ENCODE results near the gene SLC26A9.

SLC26A9 gene

DNA sequence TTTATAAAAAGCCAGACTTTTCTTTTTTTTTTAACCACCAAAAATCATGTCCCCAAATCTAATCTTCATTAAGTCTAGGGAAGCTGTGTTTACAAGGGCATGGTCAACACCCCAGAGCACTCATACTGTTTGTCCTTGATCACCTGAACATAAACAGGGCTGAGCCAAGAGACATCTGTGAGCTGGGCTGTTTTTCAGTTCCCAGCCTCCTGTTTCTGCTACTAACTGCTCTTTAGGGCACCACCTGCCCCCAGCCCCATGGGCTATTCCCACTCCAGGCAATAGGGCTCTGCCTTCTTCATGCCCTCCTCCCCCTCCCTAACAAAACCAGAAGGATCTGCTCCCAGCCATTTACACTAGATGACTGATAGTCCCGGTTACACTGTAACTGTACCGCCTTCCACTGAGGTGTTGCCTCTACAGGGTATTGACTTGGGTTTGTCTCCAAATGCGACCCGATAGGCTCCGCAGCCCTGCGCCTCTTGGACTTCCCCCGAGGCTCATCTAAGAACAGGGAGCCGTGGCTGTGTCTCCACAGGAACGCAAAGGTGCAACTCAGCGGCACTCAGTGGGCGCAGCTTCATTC lies 11.7 kb upstream of the SLC26A9 start:
- in situ Hi-C loops (cut with HindIII; ENCODE audit: low pct_ligation_motif_present, low pct_unique_long_range_greater_than_20kb, low sequenced_read_pairs): no loop called here

DNA sequence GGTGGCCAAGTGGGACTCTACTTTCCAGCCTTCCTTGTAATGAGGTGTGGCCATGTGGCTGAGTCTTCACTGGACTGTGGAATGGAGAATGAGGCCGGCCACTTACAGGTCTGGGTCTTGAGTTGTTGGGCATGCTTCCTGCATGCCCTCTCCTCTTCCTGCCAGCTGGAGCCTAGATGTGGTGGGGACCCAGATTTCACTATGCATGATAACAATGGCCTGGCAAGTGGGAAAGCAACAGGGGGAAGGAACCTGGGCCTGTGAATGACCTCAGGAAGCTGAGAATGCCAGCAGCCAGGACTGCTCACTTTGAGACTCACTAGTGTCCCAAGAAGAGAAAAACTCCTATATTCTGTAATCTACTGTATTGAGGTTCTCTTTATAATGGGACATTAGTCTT lies 8.5 kb upstream of the SLC26A9 start:
- in situ Hi-C loops (cut with HindIII; ENCODE audit: low pct_ligation_motif_present, low pct_unique_long_range_greater_than_20kb, low sequenced_read_pairs): no loop called here
- DNase-seq: no peak

More for the DNA sequence above, 11.7 kb upstream of the SLC26A9 start:
- DNase-seq: no peak

- DNase-seq: peak; percentile 17
- in situ Hi-C loops (cut with HindIII; ENCODE audit: low pct_ligation_motif_present, low pct_unique_long_range_greater_than_20kb, low sequenced_read_pairs): no loop called here
Measured at GRCh38 chr1:205950826-205951549, 7.7 kb upstream of the SLC26A9 start.

DNA sequence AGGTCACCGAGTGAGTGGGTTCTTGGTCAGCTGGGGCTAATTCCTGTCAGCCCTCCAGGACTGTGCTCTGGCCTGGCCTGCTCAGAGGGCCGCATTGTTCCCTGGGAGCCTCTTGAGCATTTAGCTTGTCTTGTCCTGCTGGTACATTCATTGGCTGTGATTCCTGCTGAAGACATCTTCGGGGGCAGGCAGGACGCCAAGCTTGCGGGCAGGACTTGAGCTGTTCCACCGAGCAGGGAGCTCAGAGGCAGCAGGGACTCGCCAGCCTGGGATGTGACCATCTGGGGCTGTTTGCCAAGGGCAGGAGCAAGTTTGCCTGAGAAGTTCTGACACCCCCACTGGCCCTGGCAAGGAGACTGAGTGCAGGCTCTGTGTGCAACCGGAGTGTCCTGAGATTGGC lies 7.0 kb upstream of the SLC26A9 start:
- in situ Hi-C loops (cut with HindIII; ENCODE audit: low pct_ligation_motif_present, low pct_unique_long_range_greater_than_20kb, low sequenced_read_pairs): no loop called here
- no peak for DNase-seq

GRCh38 chr1:205949753-205950152 lies 6.5 kb upstream of the SLC26A9 start:
- no peak for DNase-seq
- in situ Hi-C loops (cut with HindIII; ENCODE audit: low pct_ligation_motif_present, low pct_unique_long_range_greater_than_20kb, low sequenced_read_pairs): no loop called here

DNA sequence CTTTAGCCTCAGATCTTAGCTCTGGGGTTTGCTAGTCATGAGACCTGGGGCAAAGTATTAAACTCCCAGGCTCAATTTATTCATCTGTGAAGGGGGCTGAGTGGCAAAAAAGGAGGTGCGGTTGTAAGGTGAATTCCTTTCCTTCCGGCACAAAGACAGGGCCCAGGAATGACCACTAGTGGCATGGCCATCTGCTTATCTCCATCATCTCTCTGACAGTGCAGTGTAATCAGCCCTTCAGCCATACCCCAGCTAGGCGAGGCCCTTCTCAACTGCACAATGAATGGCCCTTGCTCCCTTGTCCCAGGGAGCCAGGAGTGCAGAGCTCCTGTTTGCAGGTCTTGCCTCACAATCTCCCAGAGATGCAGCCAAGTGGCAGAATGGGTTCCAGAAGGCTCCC lies 5.6 kb upstream of the SLC26A9 start:
- in situ Hi-C loops (cut with HindIII; ENCODE audit: low pct_ligation_motif_present, low pct_unique_long_range_greater_than_20kb, low sequenced_read_pairs): no loop called here
- DNase-seq: no peak

GRCh38 chr1:205948039-205948438 lies 4.8 kb upstream of the SLC26A9 start:
- in situ Hi-C loops (cut with HindIII; ENCODE audit: low pct_ligation_motif_present, low pct_unique_long_range_greater_than_20kb, low sequenced_read_pairs): no loop called here
- DNase-seq: no peak

- DNase-seq: no peak
- in situ Hi-C loops (cut with HindIII; ENCODE audit: low pct_ligation_motif_present, low pct_unique_long_range_greater_than_20kb, low sequenced_read_pairs): no loop called here
Measured at GRCh38 chr1:205947024-205947423, 3.8 kb upstream of the SLC26A9 start.

DNA sequence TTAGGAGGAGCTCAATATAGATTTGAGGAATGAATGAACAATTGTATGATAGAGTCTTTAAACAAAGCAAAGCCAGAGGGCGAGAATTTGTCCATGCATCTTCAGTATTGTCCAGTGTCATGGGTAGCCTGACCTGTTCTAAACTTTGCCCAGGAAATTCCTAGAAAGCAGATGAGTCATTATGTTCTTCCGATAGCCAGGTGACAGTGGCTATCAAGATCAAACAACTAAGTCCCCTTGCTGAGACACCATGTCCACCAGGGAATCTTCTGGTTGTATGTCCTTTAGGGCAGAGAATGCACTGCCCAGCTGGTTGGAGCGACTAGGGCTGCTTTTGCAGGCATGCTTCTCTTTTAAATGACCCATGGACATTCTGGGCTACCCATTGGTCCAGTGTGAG lies 1.8 kb upstream of the SLC26A9 start:
- DNase-seq: no peak
- in situ Hi-C loops (cut with HindIII; ENCODE audit: low pct_ligation_motif_present, low pct_unique_long_range_greater_than_20kb, low sequenced_read_pairs): no loop called here

- in situ Hi-C loops (cut with HindIII; ENCODE audit: low pct_ligation_motif_present, low pct_unique_long_range_greater_than_20kb, low sequenced_read_pairs): no loop called here
- no peak for DNase-seq
Measured at GRCh38 chr1:205944525-205944924, 1.3 kb upstream of the SLC26A9 start.

DNA sequence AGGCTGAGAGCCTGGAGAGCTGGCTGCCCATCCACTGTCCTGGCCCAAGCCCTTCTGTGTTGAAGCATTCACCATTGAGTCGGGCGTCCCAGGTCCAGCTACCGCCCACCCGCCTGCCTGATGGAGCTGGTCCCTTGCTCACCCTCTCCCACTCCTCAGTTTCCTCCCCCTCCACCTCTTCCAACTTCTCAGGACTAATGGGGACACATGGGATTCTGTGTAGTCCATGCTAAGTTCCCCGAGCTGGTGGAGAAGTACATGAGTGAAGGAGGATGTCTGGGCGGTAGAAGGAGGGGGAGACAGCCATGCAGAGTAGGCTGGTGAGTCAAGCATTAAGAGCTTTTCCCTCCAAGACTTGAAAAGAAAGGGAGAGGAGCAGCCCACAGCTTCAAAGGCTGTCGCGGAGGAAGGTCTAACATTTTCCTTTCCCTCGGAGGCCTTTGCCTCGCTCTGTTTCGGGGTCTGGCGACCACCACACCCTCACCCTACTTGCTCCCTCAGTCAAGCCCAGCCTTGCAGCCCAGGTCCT lies 561 bp downstream of the SLC26A9 start:
- in situ Hi-C loops (cut with HindIII; ENCODE audit: low pct_ligation_motif_present, low pct_unique_long_range_greater_than_20kb, low sequenced_read_pairs): no loop called here
- DNase-seq: no peak

DNA sequence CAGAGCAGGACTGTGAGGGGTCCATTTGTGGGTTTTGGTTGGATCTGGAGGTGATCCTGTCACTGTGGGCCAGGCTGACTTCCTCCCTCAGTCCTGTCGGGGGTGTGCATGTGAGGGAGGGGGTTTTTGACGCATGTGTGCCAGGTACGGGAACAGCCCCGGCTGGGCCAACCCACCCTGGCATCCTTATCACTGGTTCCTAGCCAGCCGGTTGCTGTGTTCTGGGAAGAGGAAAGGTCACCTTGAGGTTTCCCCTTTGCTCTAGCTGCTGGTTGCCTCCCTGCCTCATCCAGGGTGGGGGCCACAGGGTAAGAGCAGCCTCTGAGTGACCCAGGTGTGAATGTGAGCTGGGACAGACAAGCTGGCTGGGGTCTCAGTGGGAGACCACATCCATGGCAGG lies 2.5 kb downstream of the SLC26A9 start:
- in situ Hi-C loops (cut with HindIII; ENCODE audit: low pct_ligation_motif_present, low pct_unique_long_range_greater_than_20kb, low sequenced_read_pairs): no loop called here
- no peak for DNase-seq

GRCh38 chr1:205939690-205940330 lies 3.4 kb downstream of the SLC26A9 start:
- in situ Hi-C loops (cut with HindIII; ENCODE audit: low pct_ligation_motif_present, low pct_unique_long_range_greater_than_20kb, low sequenced_read_pairs): no loop called here
- DNase-seq: no peak

DNA sequence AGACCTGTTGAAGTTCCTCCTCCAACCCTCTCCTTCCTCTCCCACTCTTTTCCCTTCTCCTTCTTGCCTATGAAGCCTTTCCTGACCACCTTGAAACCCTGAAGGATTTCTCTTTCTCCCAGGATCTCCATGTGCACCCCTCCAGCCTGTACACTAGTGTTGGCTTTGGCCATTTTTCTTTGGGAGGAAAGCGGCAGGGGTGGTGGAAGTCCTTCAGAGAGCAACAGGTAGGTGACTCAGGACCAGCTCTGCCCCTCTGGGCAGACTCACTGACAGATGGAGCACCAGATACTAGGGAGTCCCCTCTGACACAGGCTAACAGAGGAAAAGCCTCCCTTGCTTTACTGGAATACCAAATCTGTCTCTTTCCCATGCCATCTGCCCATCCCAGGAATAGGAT lies 4.6 kb downstream of the SLC26A9 start:
- DNase-seq: no peak
- in situ Hi-C loops (cut with HindIII; ENCODE audit: low pct_ligation_motif_present, low pct_unique_long_range_greater_than_20kb, low sequenced_read_pairs): no loop called here

- DNase-seq: peak; percentile 75
- in situ Hi-C loops (cut with HindIII; ENCODE audit: low pct_ligation_motif_present, low pct_unique_long_range_greater_than_20kb, low sequenced_read_pairs): no loop called here
Measured at GRCh38 chr1:205936846-205937586, 6.2 kb downstream of the SLC26A9 start.

DNA sequence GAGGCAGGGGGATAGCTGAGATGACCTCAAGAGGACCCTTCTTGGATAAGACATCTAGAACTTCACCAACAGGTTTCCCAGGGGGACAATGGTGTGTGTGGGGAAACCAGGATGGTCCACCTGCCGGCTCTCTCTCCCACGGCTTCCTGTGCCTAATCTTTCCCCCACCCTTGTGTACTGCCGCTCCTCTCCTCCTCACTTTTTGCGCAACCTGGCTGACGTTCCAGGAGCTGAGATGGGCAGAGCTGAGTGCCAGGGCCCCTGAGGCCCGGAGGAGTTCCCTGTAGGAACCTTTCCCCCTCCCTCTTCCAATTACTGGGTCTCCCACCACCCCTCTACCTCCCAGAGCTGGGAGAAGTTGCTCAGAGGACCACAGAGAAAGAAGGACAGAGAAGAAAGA lies 6.9 kb downstream of the SLC26A9 start:
- no peak for DNase-seq
- in situ Hi-C loops (cut with HindIII; ENCODE audit: low pct_ligation_motif_present, low pct_unique_long_range_greater_than_20kb, low sequenced_read_pairs): no loop called here

DNA sequence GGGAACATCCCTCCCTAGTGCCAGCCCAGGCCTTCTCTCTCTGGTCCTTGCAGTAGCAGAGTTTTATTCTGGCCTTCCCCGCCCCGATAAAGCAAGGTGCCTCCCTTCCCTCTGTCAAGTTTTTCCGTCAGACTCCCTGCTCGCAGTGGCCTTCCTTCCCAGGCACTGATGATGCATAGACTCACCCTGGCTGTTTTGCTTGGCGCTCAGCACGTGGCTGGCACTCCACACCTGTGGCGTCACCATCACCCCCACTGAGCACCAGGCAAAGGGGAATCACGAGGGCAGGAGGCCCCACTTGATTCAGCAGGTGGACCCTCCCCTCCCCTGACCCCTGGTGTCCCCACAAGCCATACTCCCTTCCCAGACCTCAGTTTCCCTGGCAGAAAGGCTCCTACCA lies 7.4 kb downstream of the SLC26A9 start:
- no peak for DNase-seq
- in situ Hi-C loops (cut with HindIII; ENCODE audit: low pct_ligation_motif_present, low pct_unique_long_range_greater_than_20kb, low sequenced_read_pairs): no loop called here

DNA sequence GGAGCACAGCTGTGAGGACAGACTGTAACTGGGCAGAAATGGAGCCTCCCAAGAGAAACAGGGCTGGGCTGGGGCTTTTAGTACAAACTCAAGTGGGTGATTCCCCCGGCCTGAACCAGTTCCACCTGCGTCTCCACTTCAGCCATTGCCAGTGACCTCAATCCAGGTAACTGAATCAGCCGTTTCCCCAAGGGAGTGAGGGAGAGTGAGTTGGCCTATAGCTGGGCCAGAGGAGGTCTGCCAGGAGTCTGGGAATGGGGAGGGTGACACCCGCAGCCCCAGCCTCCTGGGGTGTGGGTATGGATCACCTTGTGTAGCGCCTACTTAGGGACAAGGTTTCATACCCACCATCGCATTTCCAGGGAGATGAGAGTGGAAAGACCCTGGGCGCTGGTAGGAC lies 8.5 kb downstream of the SLC26A9 start:
- DNase-seq: no peak

More for the DNA sequence above, 8.5 kb downstream of the SLC26A9 start:
- in situ Hi-C loops (cut with HindIII; ENCODE audit: low pct_ligation_motif_present, low pct_unique_long_range_greater_than_20kb, low sequenced_read_pairs): no loop called here

All from ACHN (cell line).